ENCODE measurements around the gene ELOVL6. TPM values are rescaled to one million over a fixed set of nuclear protein-coding genes. Genes with fewer than 3 reads are reported as not detected.

Gene ELOVL6
- total RNA-seq, 2 experiments from 2014 or later, result 1.6 to 2.9 TPM

- Mint-ChIP-seq H3K4me3 (no peak overlapping the region), H3K27ac (no peak overlapping the region), H3K27me3 (no peaks in the 10 kb centered on the region), H3K36me3 (ENCODE audit: low read depth) (no peaks in the 10 kb centered on the region), H3K9me3 (no peaks in the 10 kb centered on the region), H3K4me1 (ENCODE audit: low read depth) (no peaks in the 10 kb centered on the region)
- Histone ChIP-seq H3K27me3 (ENCODE audit: control insufficient read depth in 1 of 2, insufficient read depth in 2 of 2, low read length in 2 of 2) (no peaks in the 10 kb centered on the region), H3K4me3 (ENCODE audit: low read length) (no peak overlapping the region), H3K9me3 (ENCODE audit: control insufficient read depth in 1 of 2, insufficient read depth in 1 of 2, low read length in 2 of 2) (no peaks in the 10 kb centered on the region), H3K4me1 (ENCODE audit: insufficient read depth, low read length) (no peaks in the 10 kb centered on the region), H3K27ac (ENCODE audit: low read depth in 1 of 2, low read length in 2 of 2) (no peak overlapping the region), H3K36me3 (ENCODE audit: insufficient read depth, low read length) (no peaks in the 10 kb centered on the region)
- POLR2A ChIA-PET, result no interaction called here
- intact Hi-C loops (cut with DNase I, micrococcal nuclease), result no loop called here
- ATAC-seq (ENCODE audit: poor library complexity) (no peak), DNase-seq (no peak)
- TF ChIP-seq CTCF (IDR thresholded peaks at IDR 0.05), result no peak
- CTCF ChIA-PET, result no interaction called here
These were observed 177.6 kb downstream of the ELOVL6 start for GRCh38 chr4:110020646-110021443.

GRCh38 chr4:110020139-110020538 lies 178.3 kb downstream of the ELOVL6 start:
- H3K4me1 ChIP-seq (ENCODE audit: insufficient read depth, low read length), result no peaks in the 10 kb centered on the region
- H3K4me3 Mint-ChIP-seq, result no peak overlapping the region
- ATAC-seq (ENCODE audit: poor library complexity), result no peak
- H3K9me3 Mint-ChIP-seq, result no peaks in the 10 kb centered on the region
- no peak for TF ChIP-seq CTCF (IDR thresholded peaks at IDR 0.05)
- H3K4me1 Mint-ChIP-seq (ENCODE audit: low read depth), result no peaks in the 10 kb centered on the region
- intact Hi-C loops (cut with DNase I, micrococcal nuclease), result no loop called here
- no peaks in the 10 kb centered on the region for H3K9me3 ChIP-seq (ENCODE audit: control insufficient read depth in 1 of 2, insufficient read depth in 1 of 2, low read length in 2 of 2)
- no peak overlapping the region for H3K27ac Mint-ChIP-seq
- no peaks in the 10 kb centered on the region for H3K27me3 Mint-ChIP-seq
- DNase-seq, result no peak
- H3K36me3 ChIP-seq (ENCODE audit: insufficient read depth, low read length), result no peaks in the 10 kb centered on the region
- ChIA-PET POLR2A (interaction anchor here (0.6 kb wide), 1 partner anchor 968 kb away, joined by 3 read pairs; no protein-coding TSS in a partner anchor), CTCF (no interaction called here)
- H3K27ac ChIP-seq (ENCODE audit: low read depth in 1 of 2, low read length in 2 of 2), result no peak overlapping the region
- H3K36me3 Mint-ChIP-seq (ENCODE audit: low read depth), result no peaks in the 10 kb centered on the region
- no peaks in the 10 kb centered on the region for H3K27me3 ChIP-seq (ENCODE audit: control insufficient read depth in 1 of 2, insufficient read depth in 2 of 2, low read length in 2 of 2)
- H3K4me3 ChIP-seq (ENCODE audit: low read length), result no peak overlapping the region

- H3K27me3 ChIP-seq (ENCODE audit: control insufficient read depth in 1 of 2, insufficient read depth in 2 of 2, low read length in 2 of 2), result no peaks in the 10 kb centered on the region
- ChIA-PET CTCF (no interaction called here), POLR2A (no interaction called here)
- H3K27ac ChIP-seq (ENCODE audit: low read depth in 1 of 2, low read length in 2 of 2), result no peak overlapping the region
- H3K4me1 ChIP-seq (ENCODE audit: insufficient read depth, low read length), result no peaks in the 10 kb centered on the region
- ATAC-seq (ENCODE audit: poor library complexity) (no peak), DNase-seq (no peak)
- no peak overlapping the region for H3K4me3 Mint-ChIP-seq
- H3K4me3 ChIP-seq (ENCODE audit: low read length), result no peak overlapping the region
- no peaks in the 10 kb centered on the region for H3K9me3 Mint-ChIP-seq
- no peaks in the 10 kb centered on the region for H3K27me3 Mint-ChIP-seq
- H3K27ac Mint-ChIP-seq, result no peak overlapping the region
- no peaks in the 10 kb centered on the region for H3K36me3 ChIP-seq (ENCODE audit: insufficient read depth, low read length)
- H3K9me3 ChIP-seq (ENCODE audit: control insufficient read depth in 1 of 2, insufficient read depth in 1 of 2, low read length in 2 of 2), result no peaks in the 10 kb centered on the region
- no peak for TF ChIP-seq CTCF (IDR thresholded peaks at IDR 0.05)
- no peaks in the 10 kb centered on the region for H3K36me3 Mint-ChIP-seq (ENCODE audit: low read depth)
- no peaks in the 10 kb centered on the region for H3K4me1 Mint-ChIP-seq (ENCODE audit: low read depth)
- intact Hi-C loops (cut with DNase I, micrococcal nuclease), result no loop called here
These were observed 179.3 kb downstream of the ELOVL6 start for GRCh38 chr4:110019153-110019552.
